GM12872 (cell line): Measurements from ENCODE around the gene EIF1AD.

Experiments used
- CTCF ChIP-seq: IDR thresholded peaks from 3 replicates; pipeline ENCODE4 v1.5.1; 2011; ENCODE audit warnings: low read depth, mild to moderate bottlenecking, low read length, moderate library complexity; ENCODE audit not compliant: insufficient read depth

EIF1AD gene

DNA sequence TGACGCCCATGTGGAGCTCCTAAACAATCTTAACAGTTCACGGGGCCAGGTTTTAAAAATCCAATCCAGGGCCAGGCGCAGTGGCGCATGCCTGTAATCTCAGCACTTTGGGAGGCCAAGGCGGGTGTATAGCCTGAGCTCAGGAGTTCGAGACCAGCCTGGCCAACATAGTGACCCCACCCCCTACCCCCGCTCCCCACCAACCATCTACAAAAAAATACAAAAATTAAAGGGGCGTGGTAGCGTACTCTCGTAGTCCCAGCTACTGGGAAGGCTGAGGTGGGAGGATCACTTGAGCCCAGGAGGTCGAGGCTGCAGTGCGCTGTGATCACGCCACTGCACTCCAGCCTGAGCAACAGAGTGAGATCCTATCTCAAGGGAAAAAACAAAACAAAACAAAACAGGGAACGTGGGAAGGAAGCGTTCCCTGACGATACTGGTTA lies 41.1 kb downstream of the EIF1AD start:
- no peak for TF ChIP-seq CTCF

DNA sequence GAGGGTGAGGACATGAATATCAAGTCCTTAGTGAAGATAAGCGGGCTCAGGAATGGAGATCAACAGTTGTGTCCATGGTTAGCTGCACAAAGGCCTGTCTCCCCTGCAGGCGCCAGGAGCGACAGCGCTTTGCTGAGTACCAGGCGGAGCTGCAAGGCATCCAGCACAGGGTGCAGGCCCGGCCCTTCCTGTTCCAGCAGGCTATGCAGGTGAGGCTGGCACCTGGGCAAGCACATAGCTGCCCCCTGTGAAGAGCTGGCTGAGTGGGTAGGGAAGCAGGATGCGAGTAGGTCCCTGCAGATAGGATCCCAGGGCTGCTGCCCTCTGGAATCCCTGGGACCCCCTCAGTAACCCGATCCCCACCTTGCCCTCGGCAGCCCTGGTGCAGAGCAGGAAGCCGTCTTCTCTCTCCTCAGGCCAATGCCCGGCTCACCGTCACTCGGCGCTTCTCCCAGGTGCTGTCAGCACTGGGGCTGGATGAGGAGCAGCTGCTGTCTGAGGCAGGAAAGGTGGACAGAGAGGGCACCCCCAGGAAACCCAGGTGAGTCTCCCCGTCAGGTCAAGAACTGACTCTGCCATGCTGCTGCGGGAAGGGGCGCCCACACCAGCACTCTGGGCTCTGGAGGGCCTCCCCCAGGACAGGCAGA lies 43.1 kb downstream of the EIF1AD start:
- no peak for TF ChIP-seq CTCF

DNA sequence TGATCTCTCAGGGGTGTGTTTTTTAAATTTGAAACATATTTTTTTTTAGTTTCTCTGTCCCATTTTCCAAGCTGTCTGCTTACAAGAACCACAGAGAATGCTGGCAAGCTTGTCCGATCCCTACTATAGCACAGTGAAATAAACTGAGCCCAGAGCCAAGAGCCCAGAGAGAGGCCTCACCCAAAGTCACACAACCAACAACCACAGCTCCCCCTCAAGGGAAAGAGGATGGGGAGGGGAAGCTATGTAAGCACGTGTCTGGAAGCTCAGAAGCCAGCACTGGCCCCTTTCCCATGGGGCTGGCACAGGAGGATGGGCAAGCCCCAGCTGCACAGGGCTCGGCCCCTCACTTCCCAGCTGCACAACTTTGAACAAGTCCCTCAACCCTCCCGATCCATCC lies 43.7 kb downstream of the EIF1AD start:
- TF ChIP-seq CTCF = no peak

GRCh38 chr11:65954771-65955170 lies 47.2 kb downstream of the EIF1AD start:
- TF ChIP-seq CTCF = no peak

DNA sequence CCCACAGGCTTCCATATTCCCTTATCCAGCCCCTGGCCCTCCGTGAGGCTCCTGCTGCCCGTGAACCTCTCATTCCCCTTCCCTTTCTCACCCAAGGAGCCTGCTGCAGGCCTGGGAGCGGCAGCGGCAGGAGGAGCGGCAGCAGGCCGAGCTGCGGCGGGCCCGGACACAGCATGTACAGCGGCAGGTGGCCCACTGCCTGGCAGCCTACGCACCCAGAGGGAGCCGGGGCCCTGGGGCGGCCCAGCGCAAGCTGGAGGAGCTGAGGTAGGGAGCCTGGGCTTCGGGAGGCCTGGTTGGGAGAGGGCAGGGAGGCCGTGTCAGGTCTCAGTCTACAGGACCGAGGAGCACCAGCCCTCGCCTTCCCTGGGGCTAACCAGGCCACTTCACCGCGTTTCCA lies 48.5 kb downstream of the EIF1AD start:
- TF ChIP-seq CTCF = no peak

DNA sequence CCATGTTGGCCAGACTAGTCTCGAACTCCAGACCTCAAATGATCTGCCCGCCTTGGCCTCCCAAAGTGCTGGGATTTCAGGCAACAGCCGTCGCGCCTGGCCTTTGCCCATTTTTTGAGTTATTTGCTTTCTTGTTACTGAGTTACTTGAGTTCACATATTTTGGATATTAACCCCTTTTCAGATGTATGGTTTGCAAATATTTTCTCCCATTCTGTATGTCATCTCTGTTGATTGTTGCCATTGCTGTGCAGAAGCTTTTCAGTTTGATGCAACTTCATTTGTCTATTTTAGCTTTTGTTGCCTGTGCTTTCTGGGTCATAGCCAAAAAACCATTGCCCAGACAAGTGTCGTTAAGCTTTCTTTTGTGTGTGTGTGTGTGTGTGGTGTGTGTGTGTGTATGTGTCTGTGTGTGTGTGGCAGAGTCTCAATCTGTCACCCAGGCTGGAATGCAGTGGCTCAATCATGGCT lies 49.9 kb downstream of the EIF1AD start:
- TF ChIP-seq CTCF = no peak

DNA sequence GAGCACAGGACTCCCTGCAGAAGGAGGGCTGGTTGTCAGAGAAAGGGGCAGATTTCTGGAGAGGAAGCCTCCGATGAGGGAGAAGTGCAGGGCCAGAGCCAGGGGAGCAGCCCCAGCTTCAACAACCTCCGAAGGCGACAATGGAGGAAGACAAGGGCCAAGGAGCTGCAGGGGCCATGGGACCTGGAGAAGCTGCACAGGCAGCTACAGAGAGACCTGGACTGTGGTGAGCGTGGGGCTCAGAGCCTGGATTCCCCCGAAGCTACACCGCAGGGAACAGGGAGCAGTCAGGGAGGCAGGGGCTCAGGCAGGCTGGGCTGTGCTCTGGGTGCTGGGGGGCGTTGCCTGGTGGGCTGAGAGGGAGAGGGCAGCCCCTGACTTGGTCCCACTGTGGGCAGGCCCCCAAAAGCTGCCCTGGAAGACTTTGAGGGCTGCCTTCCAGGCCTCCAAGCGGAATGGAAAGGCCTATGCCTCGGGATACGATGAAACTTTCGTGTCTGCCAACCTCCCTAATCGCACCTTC lies 54.3 kb downstream of the EIF1AD start:
- TF ChIP-seq CTCF = no peak
